Limb (tissue), 2 donors: ENCODE data around the gene SERPINA6.
"Not testable (repeated sequence)": the region's sequence is repeated elsewhere in the genome, so short reads cannot be mapped to it uniquely, and the experiment has no call there.

Experiments used
- DNase-seq, 2 donors: peaks; one replicate each; pipeline ENCODE4 v3.0.0-alpha.2; 2016; ENCODE audit errors: extremely low spot score in 2 of 2

The SERPINA6 gene

GRCh38 chr14:94322648-94323570 lies at the start of gene SERPINA6:
Gene SERPINA6 (minus strand): TSS chr14:94323336. CDS start chr14:94314648, 8,688 bp downstream.
- DNase-seq: no peak

GRCh38 chr14:94372021-94372605 lies 49.0 kb upstream of the SERPINA6 start:
- DNase-seq: no peak

- no peak for DNase-seq
Measured at GRCh38 chr14:94370524-94370910, 47.4 kb upstream of the SERPINA6 start.

GRCh38 chr14:94369766-94370523 lies 46.8 kb upstream of the SERPINA6 start:
- not testable (repeated sequence) for DNase-seq

- DNase-seq: no peak
Measured at GRCh38 chr14:94368956-94369355, 45.8 kb upstream of the SERPINA6 start.

- no peak for DNase-seq
Measured at GRCh38 chr14:94368243-94368590, 45.1 kb upstream of the SERPINA6 start.

- no peak for DNase-seq
Measured at GRCh38 chr14:94367347-94368242, 44.5 kb upstream of the SERPINA6 start.

GRCh38 chr14:94366146-94366915 lies 43.2 kb upstream of the SERPINA6 start, which contains the start of gene SERPINA2:
Gene SERPINA2 (minus strand): TSS chr14:94366698.
- DNase-seq: no peak

GRCh38 chr14:94365624-94366023 lies 42.5 kb upstream of the SERPINA6 start:
- DNase-seq: no peak

GRCh38 chr14:94364964-94365363 lies 41.8 kb upstream of the SERPINA6 start:
- no peak for DNase-seq

- no peak for DNase-seq
Measured at GRCh38 chr14:94364037-94364436, 40.9 kb upstream of the SERPINA6 start.

GRCh38 chr14:94363151-94363624 lies 40.1 kb upstream of the SERPINA6 start:
- DNase-seq: no peak

- no peak for DNase-seq
Measured at GRCh38 chr14:94362614-94363133, 39.5 kb upstream of the SERPINA6 start.

- DNase-seq: no peak
Measured at GRCh38 chr14:94361682-94362081, 38.5 kb upstream of the SERPINA6 start.

- DNase-seq: no peak
Measured at GRCh38 chr14:94360945-94361565, 37.9 kb upstream of the SERPINA6 start.

GRCh38 chr14:94357166-94357565 lies 34.0 kb upstream of the SERPINA6 start:
- no peak for DNase-seq

GRCh38 chr14:94356379-94357056 lies 33.4 kb upstream of the SERPINA6 start:
- no peak for DNase-seq

- peak in 1 of 2 donors; percentile 43 for DNase-seq
Measured at GRCh38 chr14:94355191-94355794, 32.2 kb upstream of the SERPINA6 start.
